Loucy (cell line): ENCODE data around the gene ATP6V0A4.

Experiments used
- H2AFZ ChIP-seq: fragments of 200-600 bp; sonication (generic); 2 replicates; pipeline ENCODE4 v1.6.0; 2016; ENCODE audit warnings: antibody characterized with exemption, mild to moderate bottlenecking, low read length, moderate library complexity
- H3F3A ChIP-seq: fragments of 200-600 bp; 2 replicates; pipeline ENCODE4 v1.6.0; 2016; ENCODE audit warnings: antibody characterized with exemption, low read depth, mild to moderate bottlenecking
- H3K27me3 ChIP-seq: fragments of 200-600 bp; sonication (generic); 2 replicates; pipeline ENCODE4 v1.6.1; 2014; ENCODE audit warnings: low read length, mild to moderate bottlenecking; ENCODE audit not compliant: insufficient read depth, poor library complexity, severe bottlenecking
- H3K36me3 ChIP-seq: fragments of 200-600 bp; sonication (generic); 2 replicates; pipeline ENCODE4 v1.6.1; 2016; ENCODE audit warnings: low read length; ENCODE audit not compliant: insufficient read depth
- H3K4me1 ChIP-seq: fragments of 200-600 bp; sonication (generic); 2 replicates; pipeline ENCODE4 v1.5.1; 2014; ENCODE audit warnings: low read length, mild to moderate bottlenecking; ENCODE audit not compliant: insufficient read depth, poor library complexity, severe bottlenecking
- H3K4me2 ChIP-seq: fragments of 200-600 bp; sonication (generic); 2 replicates; pipeline ENCODE4 v1.6.0; 2014; ENCODE audit warnings: antibody characterized with exemption, low read length, low read depth, mild to moderate bottlenecking; ENCODE audit not compliant: poor library complexity, severe bottlenecking
- H3K4me3 ChIP-seq: fragments of 200-600 bp; sonication (generic); 2 replicates; pipeline ENCODE4 v1.5.1; 2014; ENCODE audit warnings: low read length, mild to moderate bottlenecking, mixed read lengths; ENCODE audit not compliant: poor library complexity, severe bottlenecking
- H3K79me2 ChIP-seq: fragments of 200-600 bp; sonication (generic); 2 replicates; pipeline ENCODE4 v1.6.1; 2014; ENCODE audit warnings: low read length; ENCODE audit not compliant: insufficient read depth
- H3K9ac ChIP-seq: fragments of 200-600 bp; sonication (generic); 2 replicates; pipeline ENCODE4 v1.6.0; 2014; ENCODE audit warnings: mild to moderate bottlenecking, low read depth, low read length, moderate library complexity; ENCODE audit not compliant: poor library complexity, severe bottlenecking
- H3K9me2 ChIP-seq: fragments of 200-600 bp; sonication (generic); replicated peaks from 2 replicates; pipeline ENCODE4 v1.6.1; 2016; ENCODE audit warnings: low read depth, low read length, mixed read lengths
- H3K9me3 ChIP-seq: fragments of 200-600 bp; sonication (generic); 2 replicates; pipeline ENCODE4 v1.6.1; 2014; ENCODE audit warnings: mild to moderate bottlenecking, antibody characterized with exemption, low read length, low read depth; ENCODE audit not compliant: insufficient read depth
- H4K20me1 ChIP-seq: fragments of 200-600 bp; sonication (generic); 2 replicates; pipeline ENCODE4 v1.6.0; 2014; ENCODE audit warnings: antibody characterized with exemption, low read length, mild to moderate bottlenecking; ENCODE audit not compliant: insufficient read depth, poor library complexity, severe bottlenecking
- CTCF ChIP-seq: fragments of 200-600 bp; sonication (generic); conservative IDR thresholded peaks from 2 replicates; pipeline ENCODE4 v1.5.1; 2014; ENCODE audit warnings: mild to moderate bottlenecking, antibody characterized with exemption, low read length
- EZH2phosphoT487 ChIP-seq: fragments of 200-600 bp; IDR thresholded peaks from 2 replicates; pipeline ENCODE4 v1.6.1; 2018; ENCODE audit warnings: antibody characterized with exemption, mild to moderate bottlenecking, moderate library complexity, borderline replicate concordance

The ATP6V0A4 gene

GRCh38 chr7:138819625-138820024, 21.6 kb upstream of the ATP6V0A4 start:
- H3K4me2 ChIP-seq: no peak overlapping the region
- no peaks in the 10 kb centered on the region for H3K79me2 ChIP-seq
- H3K36me3 ChIP-seq: no peaks in the 10 kb centered on the region
- TF ChIP-seq CTCF: no peak
- no peak for TF ChIP-seq EZH2phosphoT487
- no peaks in the 10 kb centered on the region for H3F3A ChIP-seq
- no peaks in the 10 kb centered on the region for H3K4me1 ChIP-seq
- H3K9ac ChIP-seq: no peak overlapping the region
- H4K20me1 ChIP-seq: no peaks in the 10 kb centered on the region
- H3K9me2 ChIP-seq: no peaks in the 10 kb centered on the region
- H3K27me3 ChIP-seq: no peaks in the 10 kb centered on the region
- H3K9me3 ChIP-seq: no peaks in the 10 kb centered on the region
- no peak overlapping the region for H3K4me3 ChIP-seq
- no peak overlapping the region for H2AFZ ChIP-seq

- Histone ChIP-seq H4K20me1 (no peaks in the 10 kb centered on the region), H3K27me3 (no peaks in the 10 kb centered on the region), H3K4me3 (no peak overlapping the region), H3K9me3 (no peaks in the 10 kb centered on the region), H3K9me2 (no peaks in the 10 kb centered on the region), H2AFZ (no peak overlapping the region), H3F3A (no peaks in the 10 kb centered on the region), H3K4me2 (no peak overlapping the region), H3K36me3 (no peaks in the 10 kb centered on the region), H3K9ac (no peak overlapping the region), H3K79me2 (no peaks in the 10 kb centered on the region), H3K4me1 (no peaks in the 10 kb centered on the region)
- TF ChIP-seq CTCF: no peak
- no peak for TF ChIP-seq EZH2phosphoT487
Measured at GRCh38 chr7:138816650-138817049, 18.7 kb upstream of the ATP6V0A4 start.

GRCh38 chr7:138814816-138815332, 16.9 kb upstream of the ATP6V0A4 start:
- Histone ChIP-seq H3K4me3 (no peak overlapping the region), H3F3A (no peaks in the 10 kb centered on the region), H4K20me1 (no peaks in the 10 kb centered on the region), H2AFZ (no peak overlapping the region), H3K9me3 (no peaks in the 10 kb centered on the region), H3K27me3 (no peaks in the 10 kb centered on the region), H3K79me2 (no peaks in the 10 kb centered on the region), H3K4me1 (no peaks in the 10 kb centered on the region), H3K9ac (no peak overlapping the region), H3K4me2 (no peak overlapping the region), H3K9me2 (no peaks in the 10 kb centered on the region), H3K36me3 (no peaks in the 10 kb centered on the region)
- TF ChIP-seq CTCF: no peak
- TF ChIP-seq EZH2phosphoT487: no peak
